GM18870 (cell line): ENCODE measurements around the gene NCKAP5.

Experiments used
- ATAC-seq: cut with Tn5 transposase; IDR thresholded peaks from one replicate; pipeline ENCODE4 v1.9.1; 2021; ENCODE audit warnings: moderate library complexity; ENCODE audit not compliant: unreplicated experiment

NCKAP5 gene

DNA sequence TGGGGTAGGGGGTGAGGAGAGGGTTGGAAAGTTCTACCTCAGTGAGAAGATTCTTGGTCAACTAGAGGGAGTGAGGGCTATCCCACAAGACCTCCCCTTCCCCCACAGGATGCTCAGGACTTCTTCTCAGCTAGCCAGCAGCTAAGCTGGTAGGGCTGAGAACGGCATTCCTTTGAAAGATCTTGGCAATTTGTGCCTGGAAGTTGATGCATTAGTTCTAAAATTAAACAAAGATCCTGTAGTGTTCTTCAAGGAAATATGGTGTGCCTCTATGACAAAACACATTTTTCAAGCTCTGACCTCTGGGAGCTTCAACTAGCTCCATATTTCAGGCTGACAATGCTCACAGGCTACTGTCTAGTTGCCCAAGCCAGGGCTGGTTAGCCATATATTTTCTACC, 900.6 kb downstream of the NCKAP5 start:
- ATAC-seq, result no peak

DNA sequence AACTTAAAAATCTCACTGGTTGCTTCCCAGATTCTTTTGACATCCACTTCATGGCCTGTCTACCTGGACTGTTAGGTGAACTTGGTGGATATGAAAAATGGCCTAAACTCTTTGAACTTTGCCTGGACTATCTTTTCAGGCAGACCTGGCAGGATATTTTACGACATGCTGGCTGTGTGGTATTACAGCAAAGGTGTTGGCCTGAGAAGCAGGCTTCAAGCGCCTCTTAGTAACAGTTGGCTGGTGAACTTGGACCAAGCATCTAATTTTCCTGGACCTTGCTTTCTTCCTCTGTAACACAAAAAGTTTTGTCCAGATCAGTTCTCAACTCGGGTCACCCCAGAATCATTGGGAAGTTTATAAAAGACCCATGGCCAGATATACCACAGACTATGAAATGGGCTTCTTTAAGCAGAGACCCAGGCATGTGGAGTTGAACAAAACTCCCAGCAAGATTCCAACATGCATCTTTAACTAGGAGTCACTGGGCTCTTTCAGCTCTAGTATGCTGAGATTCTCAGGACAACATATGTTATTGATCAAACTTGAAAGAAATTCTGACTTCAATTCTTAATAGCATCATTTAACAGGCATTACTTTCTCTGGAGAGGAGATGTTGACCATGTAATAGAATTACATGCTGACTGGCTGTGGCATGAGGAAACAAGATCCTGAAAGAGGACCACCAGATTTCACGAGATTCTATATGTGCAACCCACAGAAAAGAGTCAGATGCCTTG, 902.7 kb downstream of the NCKAP5 start:
- ATAC-seq, result no peak

DNA sequence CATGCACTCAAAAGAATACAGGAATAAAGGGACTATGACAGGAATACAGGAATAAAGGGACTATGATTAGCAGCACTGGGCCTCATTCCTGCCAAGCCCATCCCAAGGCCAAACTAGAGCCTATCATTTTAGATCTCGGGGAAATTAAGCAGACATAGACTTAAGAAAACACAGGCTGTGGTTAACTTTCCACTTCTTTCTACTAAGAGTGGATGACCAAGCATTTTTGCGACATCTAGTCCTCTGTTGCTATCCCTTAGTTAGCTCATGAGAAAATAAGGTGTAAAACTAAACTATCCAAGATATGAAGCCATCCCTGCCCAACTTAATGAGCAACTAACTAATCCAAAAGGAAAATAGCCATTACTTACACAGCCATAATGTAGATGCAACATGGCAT, 904.2 kb downstream of the NCKAP5 start:
- ATAC-seq, result no peak

DNA sequence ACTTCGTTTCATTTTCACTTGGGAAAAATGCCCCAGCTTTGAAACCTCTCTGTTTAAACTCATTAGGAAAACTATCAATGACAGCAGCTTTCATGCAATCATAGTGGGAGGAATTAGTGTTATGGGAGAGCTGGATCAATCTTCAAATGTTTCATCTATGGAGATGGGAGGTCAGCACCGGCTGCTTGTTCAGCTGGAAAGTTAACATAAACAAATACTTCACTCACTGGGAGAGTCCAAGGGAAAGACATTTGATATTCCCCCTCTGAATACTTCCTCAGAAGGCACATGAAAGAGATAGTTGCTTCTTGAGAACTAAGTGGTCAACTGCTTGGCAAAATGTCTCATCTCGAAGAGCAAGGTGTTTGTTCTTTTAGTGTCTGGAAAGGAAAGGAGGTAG, 905.5 kb downstream of the NCKAP5 start:
- no peak for ATAC-seq

DNA sequence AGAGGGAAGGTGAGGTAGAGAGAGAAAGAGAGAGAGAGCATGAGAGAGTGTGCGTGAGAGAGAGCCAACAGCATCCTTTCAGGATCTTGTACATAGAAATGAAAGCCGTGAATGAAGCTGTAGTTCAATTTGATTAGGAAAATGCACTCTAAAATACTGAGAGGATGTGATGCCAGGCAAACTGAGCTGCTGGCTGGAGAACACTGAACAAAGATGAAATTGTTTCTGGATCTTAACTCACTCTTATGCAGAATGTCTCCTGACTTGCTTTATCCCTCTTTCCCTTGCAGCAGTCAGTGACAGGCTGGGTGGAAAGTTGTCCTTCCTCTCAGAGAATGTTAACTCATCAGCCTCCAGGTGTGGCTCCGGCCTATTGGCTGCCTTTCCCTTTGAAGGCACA, 908.9 kb downstream of the NCKAP5 start:
- ATAC-seq, result no peak

DNA sequence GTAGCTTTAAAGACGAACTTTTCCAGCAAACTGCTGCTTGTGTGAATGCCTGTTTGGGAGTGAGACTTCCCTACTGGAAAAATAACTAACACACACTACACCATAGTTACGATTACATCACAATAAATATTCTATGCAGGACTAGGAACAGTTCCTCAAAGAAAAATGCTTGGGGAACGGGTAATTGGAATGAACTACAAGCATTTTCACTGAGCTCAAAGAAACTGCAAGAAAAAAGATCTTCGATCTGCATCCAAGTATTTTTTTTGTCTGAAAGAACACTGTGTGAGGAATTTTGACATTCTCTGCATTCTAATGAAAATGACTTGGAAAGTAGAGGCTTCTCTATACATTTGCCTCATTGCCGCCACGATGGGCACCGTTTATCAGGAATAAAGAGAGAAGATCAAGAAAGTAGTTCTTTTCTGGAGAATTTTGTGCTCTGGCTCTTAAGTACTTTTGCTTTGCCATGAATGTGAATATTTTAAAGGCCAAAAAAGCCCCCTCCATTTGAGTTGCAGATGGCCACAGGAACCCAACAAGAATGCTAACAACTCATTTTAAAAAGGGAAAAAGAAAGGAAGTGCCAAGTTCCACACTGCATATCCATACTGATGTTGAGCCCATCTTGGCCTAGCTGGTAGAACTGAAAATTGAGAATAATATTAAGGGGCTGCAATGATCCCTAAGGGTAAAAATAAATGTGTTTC, 911.8 kb downstream of the NCKAP5 start:
- ATAC-seq, result no peak

DNA sequence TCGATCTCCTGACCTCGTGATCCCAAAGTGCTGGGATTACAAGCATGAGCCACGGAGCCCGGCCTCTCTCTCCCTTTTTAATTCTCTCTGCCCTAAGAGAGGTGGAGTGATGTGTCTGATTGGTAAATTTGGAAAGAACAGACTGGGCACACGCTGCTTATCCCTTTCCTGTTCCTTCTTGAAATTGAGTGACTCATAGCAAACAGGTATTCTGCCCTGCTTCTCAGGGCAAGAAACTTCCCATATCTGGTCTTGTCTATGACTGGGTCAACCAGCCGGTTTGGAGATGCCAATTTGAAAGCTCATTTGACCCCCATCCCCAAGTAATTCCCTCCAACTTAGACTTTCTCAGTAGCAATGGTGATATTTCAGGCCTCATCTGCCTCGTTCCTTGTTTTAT, 913.3 kb downstream of the NCKAP5 start:
- ATAC-seq, result no peak

DNA sequence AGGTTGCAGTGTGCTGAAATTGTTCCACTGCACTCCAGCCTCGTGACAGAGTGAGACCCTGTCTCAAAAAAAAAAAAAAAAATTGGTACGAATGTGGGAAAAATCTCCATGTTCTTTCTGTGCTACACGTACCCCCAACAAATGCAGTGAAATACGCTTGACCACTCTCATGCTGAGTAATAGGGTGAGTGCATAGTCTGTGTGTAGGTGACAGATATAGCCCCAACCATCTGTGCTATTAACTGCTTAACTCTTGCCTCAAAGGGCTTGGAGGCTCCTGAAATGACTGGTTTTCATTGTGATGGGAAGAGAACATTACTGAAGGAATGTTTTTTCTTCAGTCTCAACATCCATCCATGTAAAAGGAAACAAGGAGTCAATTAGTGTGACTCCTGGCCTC, 913.9 kb downstream of the NCKAP5 start:
- no peak for ATAC-seq

DNA sequence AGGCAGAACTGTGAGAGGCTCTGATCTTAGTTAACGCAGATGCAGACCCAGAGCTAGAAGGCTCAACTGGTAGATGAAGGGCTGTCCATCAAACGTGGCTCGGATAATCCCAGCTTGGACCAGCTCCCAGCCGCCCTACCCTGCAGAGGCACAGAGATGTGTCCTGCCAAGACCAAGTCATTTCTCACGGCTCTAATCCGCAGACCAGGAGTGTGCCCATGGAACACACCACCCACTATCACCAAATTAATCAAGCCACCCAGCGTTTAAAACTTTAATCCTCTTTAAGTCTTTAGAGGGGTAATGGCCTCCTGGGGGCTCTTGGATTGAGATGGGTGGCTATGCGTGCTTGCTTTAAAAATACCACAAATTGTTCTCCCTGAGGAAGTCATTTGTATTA, 915.8 kb downstream of the NCKAP5 start:
- ATAC-seq, result no peak

DNA sequence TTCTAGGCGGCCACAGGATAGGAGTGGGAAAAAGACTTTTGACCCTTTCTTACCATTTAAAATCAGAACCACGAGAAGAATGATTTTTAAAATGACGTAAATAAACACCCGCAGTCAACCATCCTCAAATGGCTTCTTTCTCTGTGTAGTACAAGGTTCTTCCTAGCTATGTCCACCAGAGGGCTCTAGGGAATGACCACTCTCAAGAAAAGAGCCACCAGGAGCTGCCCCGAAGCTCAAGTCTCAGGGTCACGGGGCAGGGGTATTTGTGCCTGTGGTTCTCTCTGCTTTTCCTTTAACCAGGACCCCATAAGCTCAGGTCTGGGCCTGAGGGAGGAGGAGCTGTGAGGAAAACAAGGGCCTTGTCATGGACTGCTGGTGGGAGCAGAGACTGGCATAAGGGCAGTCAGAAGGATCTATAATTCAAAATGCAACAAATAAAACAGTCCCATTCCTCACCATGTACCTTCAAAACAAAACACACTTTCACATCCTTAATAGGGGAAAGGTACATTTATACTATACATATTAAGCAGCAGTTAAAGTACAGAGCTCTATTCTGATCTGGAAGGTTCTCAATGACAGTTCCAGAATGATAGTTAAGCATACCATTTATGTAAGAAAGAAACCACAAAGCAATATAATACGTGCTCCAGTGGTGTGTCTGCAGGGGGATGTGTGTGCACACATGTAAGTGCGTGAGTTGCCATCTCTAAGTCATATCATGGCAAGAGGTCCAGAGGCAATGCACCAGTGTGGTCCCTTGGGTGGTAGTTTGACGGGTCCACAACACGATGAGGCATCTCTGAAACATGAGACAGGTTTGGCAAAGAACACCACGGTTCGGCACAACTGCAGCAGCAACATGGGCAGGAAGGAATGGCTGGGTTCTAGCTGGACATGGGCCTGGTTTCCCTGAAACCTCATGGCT, 916.9 kb downstream of the NCKAP5 start:
- no peak for ATAC-seq

DNA sequence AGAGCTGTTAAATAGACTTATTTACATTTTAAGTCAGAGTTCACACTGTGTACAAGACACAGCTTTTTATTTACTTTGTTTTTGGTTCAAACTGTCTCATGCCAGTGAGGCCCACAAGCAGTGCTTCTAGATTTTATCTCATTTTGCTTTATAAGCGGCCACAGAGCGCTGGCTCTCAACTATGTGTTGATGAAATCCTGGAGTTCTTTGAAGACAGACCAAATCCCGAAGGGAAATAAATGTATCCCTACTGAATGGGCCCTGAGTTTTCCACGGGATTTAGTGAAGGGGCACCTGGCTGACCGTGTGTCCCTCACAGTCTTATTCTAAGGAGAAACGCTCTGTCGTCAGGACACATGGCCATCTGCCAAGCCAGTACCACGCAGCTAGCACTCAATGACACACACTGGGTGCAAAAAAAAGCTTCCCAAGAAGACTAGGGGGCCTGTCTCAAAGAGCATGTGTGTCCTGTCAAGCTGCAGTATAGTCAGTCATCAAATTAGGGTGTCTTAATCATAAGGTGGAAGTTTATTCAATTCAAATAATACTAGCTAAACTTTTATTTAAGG, 921.6 kb downstream of the NCKAP5 start:
- no peak for ATAC-seq

DNA sequence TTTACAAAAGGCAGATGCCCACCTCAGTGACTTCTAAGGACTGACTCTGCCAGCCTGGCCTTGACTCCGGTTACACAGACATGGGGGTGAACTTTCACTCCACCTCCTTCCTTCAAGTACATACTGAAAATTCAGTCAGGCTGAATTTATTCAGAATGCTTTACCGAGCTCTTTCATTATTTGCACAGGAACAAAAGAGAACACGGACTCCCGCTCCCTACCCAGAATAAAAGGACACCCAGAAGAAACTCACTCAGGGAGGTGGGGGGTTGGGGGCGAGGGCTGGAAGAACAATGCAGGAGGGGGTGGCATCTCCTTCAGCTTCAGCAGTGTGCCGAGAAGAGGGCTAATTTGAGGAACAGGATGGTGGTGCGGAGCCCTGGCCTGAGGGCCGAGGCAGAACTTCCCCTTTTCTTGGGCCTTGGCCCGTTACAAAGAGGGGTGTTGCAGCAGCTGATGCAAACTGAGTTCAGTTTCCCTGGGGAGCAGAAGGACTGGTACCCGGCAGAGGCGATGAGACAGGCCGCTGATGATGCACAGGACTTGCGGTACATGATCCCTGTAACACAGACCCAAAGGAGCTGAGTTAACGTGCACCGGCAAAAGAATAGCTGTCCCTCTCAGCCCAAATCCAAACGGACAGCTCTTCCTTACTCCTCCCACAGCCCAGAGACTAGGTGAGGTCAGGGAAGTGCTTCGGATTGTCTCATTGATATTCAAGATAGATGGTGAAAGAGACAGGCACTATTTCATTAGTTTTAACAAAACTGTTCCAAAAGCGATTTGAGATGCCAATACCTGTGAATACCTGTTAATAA, 922.3 kb downstream of the NCKAP5 start:
- ATAC-seq, result no peak

DNA sequence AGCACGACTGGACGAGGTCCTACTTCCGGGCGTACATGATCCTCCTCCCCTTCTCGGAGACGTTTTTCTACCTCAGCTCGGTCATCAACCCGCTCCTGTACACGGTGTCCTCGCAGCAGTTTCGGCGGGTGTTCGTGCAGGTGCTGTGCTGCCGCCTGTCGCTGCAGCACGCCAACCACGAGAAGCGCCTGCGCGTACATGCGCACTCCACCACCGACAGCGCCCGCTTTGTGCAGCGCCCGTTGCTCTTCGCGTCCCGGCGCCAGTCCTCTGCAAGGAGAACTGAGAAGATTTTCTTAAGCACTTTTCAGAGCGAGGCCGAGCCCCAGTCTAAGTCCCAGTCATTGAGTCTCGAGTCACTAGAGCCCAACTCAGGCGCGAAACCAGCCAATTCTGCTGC, 923.1 kb downstream of the NCKAP5 start:
- no peak for ATAC-seq

DNA sequence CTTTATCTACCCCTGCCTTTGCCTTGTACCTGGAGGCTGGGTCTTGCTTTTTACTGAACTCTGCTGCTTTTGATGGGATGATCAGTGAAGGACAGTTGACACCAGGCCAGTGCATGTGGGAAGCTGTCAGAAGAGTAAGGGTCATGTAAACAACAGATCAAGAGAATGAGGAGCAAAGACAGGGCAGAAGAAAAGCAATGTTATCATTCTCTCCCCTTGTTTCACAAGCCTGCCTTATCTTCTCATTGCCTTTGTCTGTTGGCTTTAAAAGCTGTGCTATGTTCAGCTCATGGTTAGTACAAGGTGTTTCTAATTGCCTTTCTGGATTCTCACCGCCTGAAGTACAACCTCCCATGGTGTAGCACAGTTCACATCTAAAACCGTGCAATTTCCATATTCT, 925.8 kb downstream of the NCKAP5 start:
- ATAC-seq, result no peak

DNA sequence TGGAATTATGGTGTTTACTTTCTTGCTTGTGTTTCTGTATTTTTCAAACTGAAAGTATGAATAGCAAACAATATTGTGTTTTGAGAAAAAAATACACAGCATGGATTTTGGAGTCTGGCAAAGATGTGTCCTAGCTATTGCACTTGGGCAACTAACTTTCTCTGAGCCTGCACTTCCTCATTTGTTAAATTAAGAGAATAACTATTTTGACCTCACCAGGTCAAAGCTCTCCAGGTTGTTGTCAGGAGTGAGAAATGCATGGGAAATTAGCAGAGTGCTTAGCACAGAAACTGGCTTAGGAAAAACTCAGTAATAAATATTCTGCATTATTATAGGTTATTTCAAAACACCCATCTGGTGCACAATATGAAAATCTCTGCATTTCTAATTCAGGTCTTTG, 926.4 kb downstream of the NCKAP5 start:
- ATAC-seq, result no peak

DNA sequence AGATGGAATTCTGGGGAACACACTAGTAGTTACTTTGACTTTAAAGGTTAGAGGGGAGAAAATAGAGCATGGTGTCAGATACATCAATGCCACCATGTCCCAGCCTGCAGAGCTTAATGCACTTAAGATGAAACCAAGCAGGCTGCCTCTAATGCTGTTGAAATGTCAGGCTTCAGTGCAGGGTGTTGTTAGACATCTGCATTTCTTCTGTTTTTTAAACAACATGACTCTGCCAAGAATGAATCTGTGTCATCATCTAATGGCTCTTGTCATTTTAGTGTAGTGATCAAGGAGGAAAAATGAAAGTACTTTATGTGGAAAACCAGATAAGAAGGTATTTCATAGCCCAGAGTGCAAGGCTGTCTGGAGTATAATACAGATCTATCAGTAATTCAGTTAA, 928.1 kb downstream of the NCKAP5 start:
- no peak for ATAC-seq

DNA sequence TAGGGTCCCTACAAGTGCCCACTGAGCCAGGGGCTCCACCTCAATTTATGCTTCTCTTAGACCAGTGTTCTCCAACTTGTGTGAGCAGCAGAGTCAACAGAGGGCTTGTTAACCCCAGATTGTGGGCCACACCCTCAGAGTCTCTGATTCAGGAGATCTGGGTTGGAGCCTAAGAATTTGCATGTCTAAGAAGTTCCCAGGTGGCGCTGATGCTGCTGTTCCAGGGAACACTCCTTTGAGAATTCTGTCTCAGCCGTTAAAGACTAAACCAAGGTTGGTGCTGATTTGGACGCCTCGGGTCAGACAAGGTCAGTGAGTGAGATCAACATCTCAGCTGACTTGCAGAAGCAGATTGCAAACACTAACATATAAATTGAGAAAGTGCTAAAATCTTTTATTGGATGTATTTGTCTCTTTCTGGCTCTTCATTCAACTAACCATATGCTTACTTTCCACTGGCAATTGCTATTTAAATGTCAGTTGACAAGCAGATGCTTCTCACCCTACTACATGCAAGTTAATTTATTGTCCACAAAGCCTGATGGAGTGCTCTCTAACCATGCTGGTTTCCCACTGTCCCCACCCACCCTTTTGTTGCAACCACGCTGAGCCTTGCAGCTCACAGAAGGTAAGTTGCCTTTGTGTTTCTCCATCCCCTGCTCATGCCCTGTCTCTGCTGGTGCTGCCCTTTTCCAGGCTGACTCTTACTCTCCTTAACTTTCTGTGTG, 929.8 kb downstream of the NCKAP5 start:
- no peak for ATAC-seq

DNA sequence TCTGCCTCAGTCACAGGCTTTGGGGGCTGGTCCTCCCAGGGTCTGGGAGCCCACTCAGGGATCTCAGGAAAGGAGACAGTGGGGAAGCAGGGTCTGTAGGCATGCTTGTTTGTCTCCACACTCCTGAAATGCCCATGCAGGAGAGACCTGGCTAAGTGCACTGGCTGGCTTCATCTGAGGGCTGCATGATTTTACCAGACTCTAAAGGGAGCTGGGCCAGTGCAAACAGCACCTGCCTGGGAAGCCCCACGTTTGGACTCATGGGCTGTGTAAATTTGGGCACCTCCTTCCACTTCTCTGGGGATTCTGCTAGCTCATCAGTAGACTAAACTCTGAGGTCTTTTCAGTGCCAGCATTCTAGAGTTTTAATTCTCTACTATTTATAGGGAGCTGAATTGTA, 931.9 kb downstream of the NCKAP5 start:
- ATAC-seq, result no peak

DNA sequence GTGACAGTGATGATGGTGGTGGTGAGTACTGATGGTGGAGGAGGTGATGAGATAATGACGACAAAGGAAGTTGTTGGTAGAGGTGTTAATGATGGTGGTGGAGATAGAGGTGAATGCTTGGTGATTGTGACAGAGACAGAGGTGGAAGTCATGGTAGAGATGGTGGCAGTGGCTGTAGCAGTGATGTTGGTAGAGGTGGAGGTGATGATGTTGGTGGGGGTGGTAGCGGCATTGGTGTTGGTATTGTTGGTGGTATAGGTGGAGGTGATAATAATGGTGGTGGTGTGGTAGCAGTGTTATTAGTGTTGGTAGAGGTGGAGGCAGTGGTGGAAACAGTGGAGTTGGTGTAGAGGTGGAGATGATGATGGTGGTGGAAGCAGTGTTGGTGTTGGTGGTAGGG, 934.6 kb downstream of the NCKAP5 start:
- no peak for ATAC-seq
